Adipocyte (in vitro differentiated cells): ENCODE results near the gene PARK7.

Experiments used
- DNase-seq: peaks from one replicate; pipeline ENCODE4 v3.0.0-alpha.2; 2015; ENCODE audit warnings: low read depth
- H3K27me3 ChIP-seq: replicated peaks from 2 replicates; pipeline ENCODE4 v1.7.0; 2013; ENCODE audit warnings: mild to moderate bottlenecking, low read length, moderate library complexity; ENCODE audit not compliant: control insufficient read depth, insufficient read depth
- H3K36me3 ChIP-seq: 2 replicates; pipeline ENCODE4 v1.7.0; 2013; ENCODE audit warnings: low read length, mild to moderate bottlenecking, moderate library complexity; ENCODE audit not compliant: control insufficient read depth, insufficient read depth, severe bottlenecking
- H3K4me1 ChIP-seq: 2 replicates; pipeline ENCODE4 v1.7.0; 2013; ENCODE audit warnings: mild to moderate bottlenecking, low read length, moderate library complexity; ENCODE audit not compliant: control insufficient read depth, insufficient read depth
- H3K4me3 ChIP-seq: 2 replicates; pipeline ENCODE4 v1.7.0; 2013; ENCODE audit warnings: mild to moderate bottlenecking, low read length, moderate library complexity
- H3K9ac ChIP-seq: 2 replicates; pipeline ENCODE4 v1.7.0; 2013; ENCODE audit warnings: mild to moderate bottlenecking, low read length, moderate library complexity
- H3K9me3 ChIP-seq: 2 replicates; pipeline ENCODE4 v1.7.0; 2013; ENCODE audit warnings: mild to moderate bottlenecking, low read length, moderate library complexity; ENCODE audit not compliant: control insufficient read depth

PARK7 gene

DNA sequence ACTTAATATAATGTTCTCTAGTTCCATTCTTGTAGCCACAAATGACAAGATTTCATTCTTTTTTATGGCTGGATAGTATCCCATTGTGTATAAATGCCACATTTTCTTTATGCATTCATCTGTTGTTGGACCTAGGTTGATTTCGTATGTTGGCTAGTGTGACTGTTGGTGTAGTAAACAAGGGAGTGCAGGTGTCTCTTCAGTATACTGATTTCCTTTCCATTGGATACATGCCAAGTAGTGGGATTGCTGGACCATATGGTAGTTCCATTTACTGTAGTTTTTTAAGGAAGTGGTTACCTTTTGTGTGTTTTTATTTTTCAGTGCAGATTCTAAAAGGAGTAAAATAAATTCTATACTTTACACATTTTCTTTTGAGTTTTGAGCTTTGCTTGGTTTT lies 5.7 kb downstream of the PARK7 start:
- H3K36me3 ChIP-seq = peaks cover 83% of the 10 kb centered on the region
- no peaks in the 10 kb centered on the region for H3K9me3 ChIP-seq
- H3K4me1 ChIP-seq = peaks cover 35% of the 10 kb centered on the region
- no peaks in the 10 kb centered on the region for H3K27me3 ChIP-seq
- H3K4me3 ChIP-seq = no peak overlapping the region
- DNase-seq = no peak
- no peak overlapping the region for H3K9ac ChIP-seq

DNA sequence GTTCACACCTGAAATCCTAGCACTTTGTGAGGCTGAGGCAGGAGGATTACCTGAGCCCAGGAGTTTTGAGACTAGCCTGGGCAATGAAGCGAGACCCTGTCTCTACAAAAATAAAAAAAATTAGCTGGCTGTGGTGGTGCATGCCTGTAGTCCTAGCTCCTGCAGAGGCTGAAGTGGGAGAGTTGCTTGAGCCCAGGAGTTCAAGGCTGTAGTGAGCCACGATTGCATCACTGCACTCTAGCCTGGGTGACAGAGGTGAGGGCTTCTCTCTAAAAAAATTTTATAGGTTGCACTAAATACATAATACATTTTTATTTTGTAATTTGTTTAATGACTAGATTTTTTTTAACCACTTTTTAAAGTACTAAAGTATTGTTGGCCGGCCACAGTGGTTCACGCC lies 6.1 kb downstream of the PARK7 start:
- H3K9ac ChIP-seq = no peak overlapping the region
- no peaks in the 10 kb centered on the region for H3K27me3 ChIP-seq
- H3K36me3 ChIP-seq = peaks cover 88% of the 10 kb centered on the region
- DNase-seq = no peak
- H3K4me3 ChIP-seq = no peak overlapping the region
- no peaks in the 10 kb centered on the region for H3K9me3 ChIP-seq
- peaks cover 31% of the 10 kb centered on the region for H3K4me1 ChIP-seq

DNA sequence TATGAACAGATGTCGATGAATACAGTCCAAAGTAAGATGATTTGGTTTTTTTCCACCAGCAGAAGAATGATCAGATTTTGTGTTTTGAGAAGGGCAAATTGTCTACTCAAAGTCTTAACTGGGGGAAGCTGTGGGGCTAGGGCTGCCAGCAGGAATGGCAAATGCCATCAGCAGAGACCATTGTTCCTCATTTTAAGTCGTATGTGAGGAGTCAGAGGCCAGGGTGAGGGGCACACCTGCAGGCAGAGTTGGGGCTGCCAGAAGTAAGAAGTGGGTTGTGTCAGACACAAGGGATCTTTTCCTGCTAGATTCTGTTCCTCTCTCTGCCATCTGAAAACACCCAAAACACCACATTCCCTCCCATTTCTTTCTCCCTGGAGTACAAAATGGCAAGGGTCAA lies 8.7 kb downstream of the PARK7 start:
- H3K9ac ChIP-seq = peak overlapping the region; percentile 37
- H3K4me3 ChIP-seq = no peak overlapping the region
- H3K36me3 ChIP-seq = peaks cover 72% of the 10 kb centered on the region
- H3K27me3 ChIP-seq = no peaks in the 10 kb centered on the region
- peaks cover 22% of the 10 kb centered on the region for H3K4me1 ChIP-seq
- DNase-seq = no peak
- H3K9me3 ChIP-seq = no peaks in the 10 kb centered on the region

DNA sequence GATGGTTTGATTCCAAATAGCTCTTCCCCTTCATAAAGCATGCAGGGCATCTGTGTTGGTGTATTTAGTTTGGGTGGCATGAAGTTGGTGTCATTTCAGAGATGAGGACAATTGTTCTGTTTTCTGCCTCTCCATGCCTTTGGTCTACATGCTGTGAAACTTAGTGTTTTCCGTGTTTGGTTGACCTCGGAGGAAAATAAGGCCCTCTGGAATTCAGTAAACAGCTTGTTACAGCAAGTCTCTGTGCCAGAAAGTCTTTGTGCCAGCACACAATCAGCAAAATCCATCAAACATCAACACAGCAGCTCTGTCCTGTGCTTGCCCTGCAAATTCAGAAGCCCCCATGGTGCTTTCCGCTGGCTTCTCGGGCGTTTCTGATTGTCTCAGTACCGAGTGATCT lies 9.5 kb downstream of the PARK7 start:
- H3K27me3 ChIP-seq = no peaks in the 10 kb centered on the region
- peaks cover 22% of the 10 kb centered on the region for H3K4me1 ChIP-seq
- no peak for DNase-seq
- H3K9me3 ChIP-seq = no peaks in the 10 kb centered on the region
- no peak overlapping the region for H3K4me3 ChIP-seq
- peak overlapping the region; percentile 37 for H3K9ac ChIP-seq
- H3K36me3 ChIP-seq = peaks cover 64% of the 10 kb centered on the region

DNA sequence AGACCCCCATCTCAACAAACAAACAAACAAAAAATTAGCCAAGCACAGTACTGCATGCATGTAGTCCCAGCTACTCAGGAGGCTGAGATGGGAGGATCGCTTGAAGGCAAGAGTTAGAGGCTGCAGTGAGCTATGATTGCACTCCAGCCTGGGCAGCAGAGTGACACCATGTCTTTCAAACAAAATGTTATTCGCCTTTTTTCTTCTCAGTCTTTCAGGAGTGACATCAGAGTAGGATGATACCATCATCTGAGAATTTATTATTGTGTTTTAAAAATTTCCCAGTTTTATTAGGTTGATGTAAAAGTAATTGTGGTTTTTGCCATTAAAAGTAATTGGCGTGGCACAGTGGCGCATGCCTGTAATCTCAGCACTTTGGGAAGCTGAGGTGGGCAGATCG lies 10.8 kb downstream of the PARK7 start:
- Histone ChIP-seq H3K36me3 (peaks cover 62% of the 10 kb centered on the region), H3K9me3 (no peaks in the 10 kb centered on the region), H3K9ac (no peak overlapping the region), H3K4me3 (no peak overlapping the region), H3K4me1 (peaks cover 16% of the 10 kb centered on the region), H3K27me3 (no peaks in the 10 kb centered on the region)
- no peak for DNase-seq

DNA sequence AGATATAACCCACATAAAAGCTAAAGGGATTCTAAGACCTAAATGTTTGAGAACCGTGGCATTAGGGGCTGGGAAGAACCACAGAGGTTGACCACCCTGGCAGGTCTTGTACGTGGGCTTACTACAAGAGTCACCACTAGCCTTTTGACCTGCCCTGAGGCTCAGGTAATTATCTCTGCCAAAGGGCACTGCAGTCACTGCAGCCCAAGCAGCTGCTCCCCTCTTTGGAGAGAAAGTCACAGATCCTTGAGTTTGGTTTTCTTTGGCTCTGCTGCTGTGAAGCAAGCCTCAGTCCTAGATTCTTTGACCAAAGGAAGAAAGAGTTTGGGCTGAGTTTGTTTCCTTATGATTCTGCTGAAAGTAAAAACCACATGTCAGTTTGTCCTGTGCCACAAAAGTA lies 11.6 kb downstream of the PARK7 start:
- no peaks in the 10 kb centered on the region for H3K9me3 ChIP-seq
- H3K4me3 ChIP-seq = no peak overlapping the region
- no peak overlapping the region for H3K9ac ChIP-seq
- no peaks in the 10 kb centered on the region for H3K27me3 ChIP-seq
- H3K36me3 ChIP-seq = peaks cover 62% of the 10 kb centered on the region
- DNase-seq = no peak
- H3K4me1 ChIP-seq = peaks cover 18% of the 10 kb centered on the region

DNA sequence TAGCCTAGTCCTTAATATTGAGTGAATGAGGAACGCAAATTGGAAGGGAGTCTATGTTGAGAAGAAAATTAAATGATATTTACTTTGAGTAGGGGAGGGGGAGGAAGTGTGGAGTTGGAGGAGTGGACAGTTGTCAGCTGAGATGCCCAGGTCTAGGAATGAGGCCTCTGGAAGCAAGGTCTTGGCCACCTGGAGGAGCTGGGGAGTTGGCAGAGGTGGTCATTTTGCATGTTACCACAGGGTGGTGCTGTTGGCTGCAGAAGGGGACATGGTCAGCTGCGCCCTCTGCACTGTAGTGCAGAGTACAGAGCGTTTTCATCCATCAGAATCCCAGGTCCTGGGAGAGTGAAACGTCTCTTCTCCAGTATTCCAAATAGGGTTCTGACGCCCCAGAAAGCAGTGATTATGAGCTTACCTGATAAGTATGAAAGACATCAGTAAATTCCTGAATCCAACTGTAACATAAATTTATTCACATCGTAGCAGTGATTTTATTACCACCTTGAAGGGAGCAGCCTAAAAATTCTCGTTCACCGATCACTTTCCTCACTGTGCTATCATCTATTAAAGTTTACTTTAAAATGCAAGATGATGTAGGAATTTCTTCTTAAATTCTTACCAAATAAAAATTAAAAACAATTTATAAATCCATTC lies 13.8 kb downstream of the PARK7 start:
- peak; percentile 81 for DNase-seq
- Histone ChIP-seq H3K36me3 (peaks cover 64% of the 10 kb centered on the region), H3K9ac (no peak overlapping the region), H3K27me3 (no peaks in the 10 kb centered on the region), H3K4me1 (peaks cover 13% of the 10 kb centered on the region), H3K4me3 (no peak overlapping the region), H3K9me3 (no peaks in the 10 kb centered on the region)

DNA sequence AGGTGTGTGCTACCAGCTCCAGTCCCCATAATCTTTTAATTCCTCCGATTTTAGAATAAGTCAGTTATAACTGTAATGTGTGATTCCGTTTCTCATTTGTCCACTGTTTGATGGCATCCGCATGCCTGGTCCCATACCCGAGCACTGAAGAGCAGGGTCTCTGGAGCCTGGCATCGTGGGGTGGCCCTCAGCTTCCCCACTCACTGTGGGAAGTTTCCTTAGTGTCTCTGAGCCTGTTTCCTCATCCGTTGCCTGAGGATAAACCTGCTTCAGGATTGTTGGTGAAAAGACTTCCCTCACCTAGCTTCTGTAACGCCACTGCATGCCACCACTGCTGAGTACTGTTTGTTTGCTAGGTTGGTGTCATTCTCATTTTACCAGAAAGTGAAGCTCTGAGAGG lies 19.5 kb downstream of the PARK7 start:
- Histone ChIP-seq H3K4me1 (peaks cover 11% of the 10 kb centered on the region), H3K9me3 (no peaks in the 10 kb centered on the region), H3K9ac (no peak overlapping the region), H3K4me3 (no peak overlapping the region), H3K27me3 (no peaks in the 10 kb centered on the region), H3K36me3 (peaks cover 85% of the 10 kb centered on the region)
- no peak for DNase-seq

DNA sequence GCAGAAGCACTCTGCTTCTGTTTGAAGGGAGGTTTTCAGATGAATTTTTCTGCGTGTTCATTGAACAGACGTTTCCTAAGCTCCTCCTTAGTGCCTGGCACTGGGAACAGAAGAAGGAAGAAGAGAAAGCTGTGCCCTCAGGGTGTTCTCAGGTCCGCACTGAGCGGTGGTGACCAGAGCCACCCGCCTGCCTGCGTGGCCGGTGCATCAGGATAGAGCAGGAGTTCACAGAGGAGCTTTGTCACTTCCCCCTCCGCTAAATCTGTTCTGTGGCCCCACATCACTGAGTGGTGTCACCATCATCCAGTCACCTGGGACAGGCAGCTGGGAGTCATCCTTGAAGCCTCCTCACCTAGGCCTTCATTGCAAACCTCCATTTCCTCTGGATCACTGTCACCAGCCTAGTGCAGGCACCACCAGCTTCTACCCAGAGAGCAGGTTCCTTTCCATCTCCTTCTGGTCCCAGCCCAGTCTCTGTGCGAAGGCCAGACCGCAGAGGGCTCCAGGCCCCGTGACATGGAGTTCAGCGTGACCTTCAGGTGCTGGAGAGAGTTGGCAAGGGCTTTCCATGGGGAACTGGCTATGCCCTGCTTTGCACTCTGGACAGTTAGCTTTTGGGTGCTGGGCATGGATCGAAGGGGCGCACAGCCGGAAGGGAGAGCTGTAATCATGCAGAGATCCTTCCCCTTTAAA lies 21.7 kb downstream of the PARK7 start:
- DNase-seq = no peak
- Histone ChIP-seq H3K27me3 (no peaks in the 10 kb centered on the region), H3K36me3 (peaks cover 76% of the 10 kb centered on the region), H3K9ac (peak overlapping the region; percentile 74), H3K4me3 (no peak overlapping the region), H3K4me1 (peaks cover 4% of the 10 kb centered on the region), H3K9me3 (no peaks in the 10 kb centered on the region)

DNA sequence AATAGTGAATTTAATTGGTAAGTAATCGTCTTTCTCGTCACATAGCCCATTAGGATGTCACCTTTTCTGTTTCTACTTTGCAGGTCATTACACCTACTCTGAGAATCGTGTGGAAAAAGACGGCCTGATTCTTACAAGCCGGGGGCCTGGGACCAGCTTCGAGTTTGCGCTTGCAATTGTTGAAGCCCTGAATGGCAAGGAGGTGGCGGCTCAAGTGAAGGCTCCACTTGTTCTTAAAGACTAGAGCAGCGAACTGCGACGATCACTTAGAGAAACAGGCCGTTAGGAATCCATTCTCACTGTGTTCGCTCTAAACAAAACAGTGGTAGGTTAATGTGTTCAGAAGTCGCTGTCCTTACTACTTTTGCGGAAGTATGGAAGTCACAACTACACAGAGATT lies 23.3 kb downstream of the PARK7 start:
- Histone ChIP-seq H3K4me1 (peaks cover 18% of the 10 kb centered on the region), H3K36me3 (peaks cover 60% of the 10 kb centered on the region), H3K9ac (no peak overlapping the region), H3K4me3 (no peak overlapping the region), H3K27me3 (no peaks in the 10 kb centered on the region), H3K9me3 (no peaks in the 10 kb centered on the region)
- no peak for DNase-seq

DNA sequence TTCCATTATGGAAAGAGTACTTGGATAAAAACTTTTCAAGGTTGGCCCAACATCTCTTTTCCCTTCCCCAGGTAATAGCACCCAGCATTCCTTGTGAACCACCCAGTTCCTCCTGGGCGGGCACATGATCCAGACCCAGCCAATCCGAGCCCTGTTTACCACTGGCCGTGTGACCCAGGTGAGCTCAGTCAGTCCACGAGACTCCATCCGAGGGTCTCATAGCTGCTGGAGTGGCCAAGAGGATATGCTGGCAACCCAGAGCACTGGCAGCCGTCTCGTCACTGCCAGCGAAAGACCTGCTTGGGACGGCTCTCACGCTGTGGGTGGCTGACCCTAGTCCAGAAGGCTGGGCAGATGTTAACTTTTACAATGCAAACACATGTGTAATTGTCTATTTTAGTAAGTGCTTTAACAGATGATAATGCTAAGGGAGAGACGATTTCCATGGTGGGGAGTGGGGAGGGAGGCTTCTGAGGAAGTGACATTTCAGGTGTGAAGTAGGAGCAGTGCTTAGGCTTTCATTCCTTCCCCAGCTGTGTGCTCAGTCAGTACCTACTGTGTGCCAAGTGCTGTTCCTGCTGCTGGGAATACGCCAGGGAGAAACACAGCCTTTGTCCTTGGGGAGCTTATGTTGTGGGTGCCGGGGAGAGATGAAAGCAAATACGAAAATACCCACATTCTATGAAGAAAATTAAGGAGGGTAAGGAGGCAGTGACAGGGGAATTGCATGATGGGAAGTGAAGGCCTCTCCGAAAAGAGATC lies 24.5 kb downstream of the PARK7 start:
- Histone ChIP-seq H3K4me3 (no peak overlapping the region), H3K36me3 (peaks cover 49% of the 10 kb centered on the region), H3K9me3 (no peaks in the 10 kb centered on the region), H3K27me3 (no peaks in the 10 kb centered on the region), H3K4me1 (peaks cover 21% of the 10 kb centered on the region), H3K9ac (no peak overlapping the region)
- no peak for DNase-seq
